H9 (cell line): Measurements from ENCODE around the gene SCT. TPM values are rescaled to one million over a fixed set of nuclear protein-coding genes. Genes with fewer than 3 reads are reported as not detected.

Source experiments
- DNase-seq: peaks from one replicate; pipeline ENCODE4 v3.0.0-alpha.2; 2017
- H2AFZ ChIP-seq: one replicate; pipeline ENCODE4 v1.6.1; 2013; ENCODE audit warnings: mild to moderate bottlenecking, low read length, control low read depth, moderate library complexity
- H2AK5ac ChIP-seq: 2 replicates; pipeline ENCODE4 v1.6.1; 2013; ENCODE audit warnings: low read length, control low read depth, mixed read lengths; ENCODE audit not compliant: insufficient read length
- H2BK120ac ChIP-seq: one replicate; pipeline ENCODE4 v1.6.1; 2013; ENCODE audit warnings: low read depth, mild to moderate bottlenecking, low read length, control low read depth, inconsistent platforms; ENCODE audit not compliant: poor library complexity, severe bottlenecking
- H2BK12ac ChIP-seq: 2 replicates; pipeline ENCODE4 v1.6.1; 2013; ENCODE audit warnings: low read length, control low read depth, mixed read lengths, low read depth; ENCODE audit not compliant: insufficient read length
- H2BK15ac ChIP-seq: 2 replicates; pipeline ENCODE4 v1.6.1; 2013; ENCODE audit warnings: low read depth, low read length, control low read depth
- H2BK20ac ChIP-seq: one replicate; pipeline ENCODE4 v1.6.1; 2013; ENCODE audit warnings: low read depth, mild to moderate bottlenecking, low read length, control low read depth, inconsistent platforms; ENCODE audit not compliant: poor library complexity, severe bottlenecking
- H2BK5ac ChIP-seq: 2 replicates; pipeline ENCODE4 v1.6.1; 2013; ENCODE audit warnings: low read length, control low read depth, mixed read lengths; ENCODE audit not compliant: insufficient read length
- H3K14ac ChIP-seq: 2 replicates; pipeline ENCODE4 v1.6.1; 2013; ENCODE audit warnings: low read length, control low read depth; ENCODE audit not compliant: insufficient read depth
- H3K18ac ChIP-seq: 2 replicates; pipeline ENCODE4 v1.6.1; 2013; ENCODE audit warnings: low read depth, mild to moderate bottlenecking, mixed read lengths, low read length, control low read depth; ENCODE audit not compliant: insufficient read length
- H3K23ac ChIP-seq: 2 replicates; pipeline ENCODE4 v1.6.1; 2013; ENCODE audit warnings: low read length, control low read depth, mixed read lengths, low read depth; ENCODE audit not compliant: insufficient read length
- H3K23me2 ChIP-seq: 2 replicates; pipeline ENCODE4 v1.6.1; 2013; ENCODE audit warnings: low read depth, mild to moderate bottlenecking, mixed read lengths, low read length, control low read depth; ENCODE audit not compliant: insufficient read length, poor library complexity, severe bottlenecking
- H3K27ac ChIP-seq: 2 replicates; pipeline ENCODE4 v1.5.1; 2013; ENCODE audit warnings: low read length, control low read depth, mixed read lengths, low read depth; ENCODE audit not compliant: insufficient read length
- H3K27me3 ChIP-seq: 2 replicates; pipeline ENCODE4 v1.6.1; 2013; ENCODE audit warnings: low read length, control low read depth, inconsistent platforms; ENCODE audit not compliant: insufficient read depth
- H3K4ac ChIP-seq: 2 replicates; pipeline ENCODE4 v1.6.1; 2013; ENCODE audit warnings: low read depth, mild to moderate bottlenecking, control low read depth, inconsistent platforms, low read length, moderate library complexity
- H3K4me1 ChIP-seq: 2 replicates; pipeline ENCODE4 v1.6.1; 2013; ENCODE audit warnings: low read length, control low read depth, inconsistent platforms; ENCODE audit not compliant: insufficient read depth
- H3K4me2 ChIP-seq: 2 replicates; pipeline ENCODE4 v1.6.1; 2013; ENCODE audit warnings: low read length, control low read depth, mixed read lengths; ENCODE audit not compliant: insufficient read length, insufficient read depth
- H3K56ac ChIP-seq: 2 replicates; pipeline ENCODE4 v1.6.1; 2013; ENCODE audit warnings: low read depth, mild to moderate bottlenecking, mixed read lengths, low read length, control low read depth; ENCODE audit not compliant: insufficient read length
- H3K79me1 ChIP-seq: 2 replicates; pipeline ENCODE4 v1.6.1; 2013; ENCODE audit warnings: low read depth, mild to moderate bottlenecking, moderate library complexity, low read length, control low read depth, inconsistent platforms; ENCODE audit not compliant: insufficient read depth, poor library complexity, severe bottlenecking
- H3K79me2 ChIP-seq: 2 replicates; pipeline ENCODE4 v1.6.1; 2013; ENCODE audit warnings: low read length, control low read depth, inconsistent platforms; ENCODE audit not compliant: insufficient read depth
- H3K9ac ChIP-seq: 2 replicates; pipeline ENCODE4 v1.6.1; 2013; ENCODE audit warnings: low read length, control low read depth, mixed read lengths; ENCODE audit not compliant: insufficient read length; ENCODE audit errors: extremely low read depth
- H3K9me3 ChIP-seq: one replicate; pipeline ENCODE4 v1.6.1; 2013; ENCODE audit warnings: low read depth, low read length, inconsistent platforms; ENCODE audit not compliant: control insufficient read depth
- H3T11ph ChIP-seq: one replicate; pipeline ENCODE4 v1.6.1; 2013; ENCODE audit warnings: mild to moderate bottlenecking, low read length, control low read depth, inconsistent platforms
- H4K20me1 ChIP-seq: one replicate; pipeline ENCODE4 v1.6.1; 2013; ENCODE audit not compliant: control insufficient read depth, insufficient read length, insufficient read depth
- H4K5ac ChIP-seq: 2 replicates; pipeline ENCODE4 v1.6.1; 2013; ENCODE audit warnings: low read depth, mild to moderate bottlenecking, mixed read lengths, low read length, control low read depth; ENCODE audit not compliant: insufficient read length
- H4K8ac ChIP-seq: replicated peaks from 2 replicates; pipeline ENCODE4 v1.6.1; 2013; ENCODE audit warnings: low read length, control low read depth, mixed read lengths, low read depth; ENCODE audit not compliant: insufficient read length
- H4K91ac ChIP-seq: 2 replicates; pipeline ENCODE4 v1.6.1; 2013; ENCODE audit warnings: low read depth, mild to moderate bottlenecking, moderate library complexity, mixed read lengths, low read length, control low read depth; ENCODE audit not compliant: insufficient read length
- H3K27ac Mint-ChIP-seq, 3 experiments: 2 replicates in 2 of 3; 3 replicates in 1 of 3; pipeline ENCODE4 v1.8.0; 2020 to 2021; ENCODE audit warnings: mixed read lengths in 3 of 3, mild to moderate bottlenecking in 1 of 3, moderate library complexity in 1 of 3
- H3K27me3 Mint-ChIP-seq: 2 replicates; pipeline ENCODE4 v1.8.0; 2021; ENCODE audit warnings: low read depth, mild to moderate bottlenecking, moderate library complexity, mixed read lengths
- H3K36me3 Mint-ChIP-seq, 3 experiments: 2 replicates in 2 of 3; 3 replicates in 1 of 3; pipeline ENCODE4 v1.8.0; 2020 to 2021; ENCODE audit warnings: low read depth in 3 of 3, mixed read lengths in 3 of 3; ENCODE audit not compliant: insufficient read depth in 1 of 3
- H3K4me1 Mint-ChIP-seq, 2 experiments: 2 replicates each; pipeline ENCODE4 v1.8.0; 2020; ENCODE audit warnings: mixed read lengths in 2 of 2
- H3K4me3 Mint-ChIP-seq, 2 experiments: 2 replicates in 1 of 2; 3 replicates in 1 of 2; pipeline ENCODE4 v1.8.0; 2020 to 2021; ENCODE audit warnings: mild to moderate bottlenecking in 2 of 2, mixed read lengths in 2 of 2, moderate library complexity in 1 of 2
- H3K9me3 Mint-ChIP-seq, 2 experiments: 2 replicates in 1 of 2; 3 replicates in 1 of 2; pipeline ENCODE4 v1.8.0; 2020; ENCODE audit warnings: mild to moderate bottlenecking in 2 of 2, mixed read lengths in 2 of 2, moderate library complexity in 1 of 2
- WGBS: extraction: QIAGEN DNeasy Blood & Tissue Kit; methylation state at CpG from one replicate; pipeline ENCODE4 v1.1.7; 2013; ENCODE audit warnings: missing lambda C conversion rate, low lambda C conversion rate, mixed read lengths; ENCODE audit not compliant: insufficient read length; ENCODE audit errors: extremely low coverage; 5-methylcytosine and 5-hydroxymethylcytosine counted together
- total RNA-seq: library from RNA; stranded (reverse); gene quantifications from 2 replicates; pipeline ENCODE4 v1.2.1, GENCODE V29; 2021
- TF ChIP-seq, protein P1 (sequence below): fragments of 200-600 bp; sonication (generic); conservative IDR thresholded peaks from 3 replicates; pipeline ENCODE4 v1.8.0; 2021; ENCODE audit warnings: antibody characterized with exemption, mild to moderate bottlenecking

Gene SCT
- total RNA-seq, 1 experiment from 2014 or later, result 1.8 TPM

DNA sequence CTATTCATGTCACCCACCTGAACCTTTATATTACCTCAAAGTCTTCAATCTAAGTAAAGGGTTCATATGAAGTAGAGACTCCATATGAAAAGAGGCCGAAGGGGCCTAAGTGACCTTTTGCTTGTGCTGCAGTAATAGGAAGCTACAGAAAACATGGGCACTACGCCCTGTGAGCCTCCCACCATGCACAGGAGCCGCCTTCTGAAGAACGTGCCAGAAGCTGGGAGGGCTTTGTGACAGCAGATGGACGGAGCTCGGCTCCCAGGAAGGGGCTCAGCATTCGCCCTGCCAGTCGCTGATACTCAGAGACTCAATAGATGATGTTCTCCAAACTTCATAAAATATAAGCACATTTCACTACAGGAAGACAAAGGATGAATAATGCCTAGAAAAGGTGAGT lies 46.9 kb upstream of the SCT start:
- Histone ChIP-seq H3K4me1 (no peaks in the 10 kb centered on the region), H4K20me1 (no peaks in the 10 kb centered on the region), H3K56ac (no peak overlapping the region), H4K8ac (no peak overlapping the region), H4K5ac (no peak overlapping the region), H2AK5ac (no peak overlapping the region), H4K91ac (no peak overlapping the region), H3K18ac (no peak overlapping the region), H3K9ac (no peak overlapping the region), H3K4me2 (no peak overlapping the region), H2AFZ (no peak overlapping the region), H3T11ph (no peak overlapping the region), H2BK120ac (no peak overlapping the region), H3K27me3 (no peaks in the 10 kb centered on the region), H2BK20ac (no peak overlapping the region), H2BK15ac (no peak overlapping the region), H3K4ac (no peak overlapping the region), H3K23ac (no peak overlapping the region), H2BK12ac (no peak overlapping the region), H3K23me2 (no peaks in the 10 kb centered on the region), H3K79me2 (no peaks in the 10 kb centered on the region), H3K27ac (no peak overlapping the region), H2BK5ac (no peak overlapping the region), H3K9me3 (no peaks in the 10 kb centered on the region), H3K14ac (no peak overlapping the region), H3K79me1 (peaks cover 3% of the 10 kb centered on the region)
- Mint-ChIP-seq H3K36me3 (peaks cover 33 to 59% (median 47%) of the 10 kb centered on the region in 3 experiments), H3K4me3 (no peak overlapping the region), H3K9me3 (no peaks in the 10 kb centered on the region), H3K27ac (peak overlapping the region in 1 of 3 experiments; percentile 15; a peak in 1 of 7 replicates), H3K4me1 (no peaks in the 10 kb centered on the region), H3K27me3 (no peaks in the 10 kb centered on the region)
- TF ChIP-seq, protein P1, sequence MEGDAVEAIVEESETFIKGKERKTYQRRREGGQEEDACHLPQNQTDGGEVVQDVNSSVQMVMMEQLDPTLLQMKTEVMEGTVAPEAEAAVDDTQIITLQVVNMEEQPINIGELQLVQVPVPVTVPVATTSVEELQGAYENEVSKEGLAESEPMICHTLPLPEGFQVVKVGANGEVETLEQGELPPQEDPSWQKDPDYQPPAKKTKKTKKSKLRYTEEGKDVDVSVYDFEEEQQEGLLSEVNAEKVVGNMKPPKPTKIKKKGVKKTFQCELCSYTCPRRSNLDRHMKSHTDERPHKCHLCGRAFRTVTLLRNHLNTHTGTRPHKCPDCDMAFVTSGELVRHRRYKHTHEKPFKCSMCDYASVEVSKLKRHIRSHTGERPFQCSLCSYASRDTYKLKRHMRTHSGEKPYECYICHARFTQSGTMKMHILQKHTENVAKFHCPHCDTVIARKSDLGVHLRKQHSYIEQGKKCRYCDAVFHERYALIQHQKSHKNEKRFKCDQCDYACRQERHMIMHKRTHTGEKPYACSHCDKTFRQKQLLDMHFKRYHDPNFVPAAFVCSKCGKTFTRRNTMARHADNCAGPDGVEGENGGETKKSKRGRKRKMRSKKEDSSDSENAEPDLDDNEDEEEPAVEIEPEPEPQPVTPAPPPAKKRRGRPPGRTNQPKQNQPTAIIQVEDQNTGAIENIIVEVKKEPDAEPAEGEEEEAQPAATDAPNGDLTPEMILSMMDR, result no peak
- WGBS, result no CpG with 5 or more reads among the region's 8 CpGs
- DNase-seq, result no peak
